Body of pancreas (tissue), 4 donors: ENCODE data around the gene ADARB1. TPM values are rescaled to one million over a fixed set of nuclear protein-coding genes. Genes with fewer than 3 reads are reported as not detected.

Source experiments
- ATAC-seq: fragments of 150-250 bp; one replicate; pipeline ENCODE4 v1.9.1; 2016
- DNase-seq, 4 donors: peaks; one replicate each; pipeline ENCODE4 v3.0.0-alpha.2; 2019
- H3K27ac ChIP-seq, 4 donors: fragments of 200-600 bp; sonication (generic); 1 replicate in 3 of 4; 2 replicates in 1 of 4; pipeline versions ENCODE4 v1.5.1 to v1.6.1; 2016 to 2019; ENCODE audit warnings: mild to moderate bottlenecking in 1 of 4, mixed read lengths in 1 of 4, moderate library complexity in 1 of 4
- H3K27me3 ChIP-seq, 2 donors: fragments of 200-600 bp; sonication (generic); one replicate each; pipeline ENCODE4 v1.6.0; 2016; ENCODE audit warnings: mild to moderate bottlenecking in 1 of 2
- H3K36me3 ChIP-seq, 2 donors: fragments of 200-600 bp; sonication (generic); replicated peaks in 1 of 2; 2 replicates each; pipeline ENCODE4 v1.5.1; 2016; ENCODE audit warnings: low read depth in 2 of 2; ENCODE audit not compliant: insufficient read depth in 1 of 2
- H3K4me1 ChIP-seq: fragments of 200-600 bp; sonication (generic); one replicate; pipeline ENCODE4 v1.6.0; 2016
- H3K4me3 ChIP-seq, 2 donors: fragments of 200-600 bp; sonication (generic); 1 replicate in 1 of 2; 2 replicates in 1 of 2; pipeline ENCODE4 v1.5.1; 2016 to 2019
- H3K9me3 ChIP-seq, 3 donors: fragments of 200-600 bp; sonication (generic); 1 replicate in 2 of 3; 2 replicates in 1 of 3; pipeline ENCODE4 v1.5.1; 2016
- POLR2A ChIP-seq, 3 donors: fragments of 450-650 bp; IDR thresholded peaks; one replicate each; pipeline ENCODE4 v1.6.1; 2016; ENCODE audit warnings: antibody characterized with exemption in 3 of 3, mild to moderate bottlenecking in 2 of 3
- WGBS, 2 donors: methylation state at CpG; one replicate each; pipeline ENCODE4 v1.1.5; 2017; 5-methylcytosine and 5-hydroxymethylcytosine counted together
- intact Hi-C: fragments of 100-400 bp; cut with DNase I; formaldehyde crosslinking; loops from one replicate; pipeline ENCODE4 v1.15.1; 2023
- total RNA-seq, 2 donors: library from RNA; depleted of rRNA; stranded (reverse); fragments of >200 nt; gene quantifications; one replicate each; pipeline ENCODE4 v1.1.0, GENCODE V29; 2016
- TF ChIP-seq, protein P1 (sequence below), 7 experiments: fragments of 450-650 bp in 4 of 7; fragments of 200-600 bp in 3 of 7; sonication (generic) in 3 of 7; IDR thresholded peaks; one replicate each; pipeline ENCODE4 v1.5.1; 2016 to 2019; ENCODE audit warnings: antibody characterized with exemption in 7 of 7

Gene ADARB1
- total RNA-seq, 2 donors from 2014 or later = 11.4 to 11.5 TPM

DNA sequence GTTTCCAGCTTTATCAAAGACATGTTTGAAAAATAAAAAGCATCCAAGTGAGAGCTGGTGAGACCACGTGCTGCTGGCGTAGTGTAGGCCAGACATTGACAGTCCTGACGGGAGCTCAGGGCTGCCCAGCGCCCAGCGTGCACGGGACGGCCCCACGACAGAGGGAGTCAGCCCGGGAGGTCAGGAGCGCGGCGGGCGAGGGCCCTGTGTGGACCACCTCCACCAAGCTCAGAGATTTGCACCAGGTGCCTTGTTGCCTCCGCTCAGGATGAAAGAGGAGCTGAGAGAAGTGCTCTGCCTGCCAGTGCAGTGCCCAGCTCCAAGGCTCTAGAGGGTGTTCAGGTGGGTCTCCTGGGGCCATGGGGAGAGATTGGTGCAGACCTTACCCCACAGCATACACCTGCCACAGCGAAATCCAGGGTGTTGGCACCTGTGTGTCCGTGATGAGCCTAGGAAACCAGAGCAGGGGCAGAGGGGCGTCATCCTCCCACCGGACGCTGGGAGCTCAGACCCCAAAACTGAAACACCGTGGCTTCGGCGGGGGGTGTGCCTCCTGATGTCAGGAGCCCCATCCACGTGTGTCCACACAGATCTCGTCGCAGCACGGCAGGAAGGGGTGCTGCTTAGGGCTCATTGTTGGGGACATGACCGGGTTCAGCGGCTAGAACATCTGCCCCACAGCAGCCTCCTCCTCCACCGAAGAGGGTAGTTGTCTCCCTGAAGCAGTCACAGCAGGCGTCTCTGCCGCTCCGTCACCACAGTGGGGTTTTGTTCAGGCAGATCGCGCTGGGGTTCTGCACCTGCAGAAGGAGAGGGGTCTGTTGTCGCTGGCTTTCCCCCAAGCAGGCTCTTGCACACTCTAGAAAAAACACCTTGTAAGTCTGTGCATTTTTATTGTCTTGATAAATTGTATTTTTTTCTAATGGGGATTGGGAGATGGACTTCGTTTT, 149.1 kb downstream of the ADARB1 start:
- no peaks in the 10 kb centered on the region for H3K4me1 ChIP-seq
- no peaks in the 10 kb centered on the region for H3K9me3 ChIP-seq
- no peak for ATAC-seq
- H3K27ac ChIP-seq = no peak overlapping the region
- no peak for DNase-seq
- intact Hi-C loops = no loop called here
- H3K27me3 ChIP-seq = no peaks in the 10 kb centered on the region
- no peak overlapping the region for H3K4me3 ChIP-seq
- TF ChIP-seq, protein P1, sequence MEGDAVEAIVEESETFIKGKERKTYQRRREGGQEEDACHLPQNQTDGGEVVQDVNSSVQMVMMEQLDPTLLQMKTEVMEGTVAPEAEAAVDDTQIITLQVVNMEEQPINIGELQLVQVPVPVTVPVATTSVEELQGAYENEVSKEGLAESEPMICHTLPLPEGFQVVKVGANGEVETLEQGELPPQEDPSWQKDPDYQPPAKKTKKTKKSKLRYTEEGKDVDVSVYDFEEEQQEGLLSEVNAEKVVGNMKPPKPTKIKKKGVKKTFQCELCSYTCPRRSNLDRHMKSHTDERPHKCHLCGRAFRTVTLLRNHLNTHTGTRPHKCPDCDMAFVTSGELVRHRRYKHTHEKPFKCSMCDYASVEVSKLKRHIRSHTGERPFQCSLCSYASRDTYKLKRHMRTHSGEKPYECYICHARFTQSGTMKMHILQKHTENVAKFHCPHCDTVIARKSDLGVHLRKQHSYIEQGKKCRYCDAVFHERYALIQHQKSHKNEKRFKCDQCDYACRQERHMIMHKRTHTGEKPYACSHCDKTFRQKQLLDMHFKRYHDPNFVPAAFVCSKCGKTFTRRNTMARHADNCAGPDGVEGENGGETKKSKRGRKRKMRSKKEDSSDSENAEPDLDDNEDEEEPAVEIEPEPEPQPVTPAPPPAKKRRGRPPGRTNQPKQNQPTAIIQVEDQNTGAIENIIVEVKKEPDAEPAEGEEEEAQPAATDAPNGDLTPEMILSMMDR (IDR thresholded peaks at IDR 0.05) = no peak
- no peak for TF ChIP-seq POLR2A (IDR thresholded peaks at IDR 0.05)
- H3K36me3 ChIP-seq = no peaks in the 10 kb centered on the region
- 86 to 91% methylated on average over 28 to 31 of the region's 36 CpGs for WGBS, 2 donors

- intact Hi-C loops = no loop called here
- H3K4me1 ChIP-seq = no peaks in the 10 kb centered on the region
- ATAC-seq (peak; percentile 35), DNase-seq (no peak)
- 83 to 84% methylated on average over 23 to 24 of the region's 24 CpGs for WGBS, 2 donors
- H3K4me3 ChIP-seq = no peak overlapping the region
- no peaks in the 10 kb centered on the region for H3K36me3 ChIP-seq
- no peak for TF ChIP-seq POLR2A (IDR thresholded peaks at IDR 0.05)
- TF ChIP-seq, protein P1 (IDR thresholded peaks at IDR 0.05) = no peak
- no peak overlapping the region for H3K27ac ChIP-seq
- no peaks in the 10 kb centered on the region for H3K9me3 ChIP-seq
- H3K27me3 ChIP-seq = no peaks in the 10 kb centered on the region
Measured at GRCh38 chr21:45224189-45224938, 150.0 kb downstream of the ADARB1 start.

- Histone ChIP-seq H3K27ac (no peak overlapping the region), H3K9me3 (no peaks in the 10 kb centered on the region), H3K4me1 (no peaks in the 10 kb centered on the region), H3K36me3 (no peaks in the 10 kb centered on the region), H3K27me3 (no peaks in the 10 kb centered on the region), H3K4me3 (no peak overlapping the region)
- TF ChIP-seq, protein P1 (IDR thresholded peaks at IDR 0.05) = no peak
- no peak for TF ChIP-seq POLR2A (IDR thresholded peaks at IDR 0.05)
- DNase-seq = no peak
- intact Hi-C loops = no loop called here
- ATAC-seq = no peak
- 87% methylated on average over 11 of the region's 11 CpGs for WGBS, 2 donors
Measured at GRCh38 chr21:45225041-45225740, 150.8 kb downstream of the ADARB1 start.

DNA sequence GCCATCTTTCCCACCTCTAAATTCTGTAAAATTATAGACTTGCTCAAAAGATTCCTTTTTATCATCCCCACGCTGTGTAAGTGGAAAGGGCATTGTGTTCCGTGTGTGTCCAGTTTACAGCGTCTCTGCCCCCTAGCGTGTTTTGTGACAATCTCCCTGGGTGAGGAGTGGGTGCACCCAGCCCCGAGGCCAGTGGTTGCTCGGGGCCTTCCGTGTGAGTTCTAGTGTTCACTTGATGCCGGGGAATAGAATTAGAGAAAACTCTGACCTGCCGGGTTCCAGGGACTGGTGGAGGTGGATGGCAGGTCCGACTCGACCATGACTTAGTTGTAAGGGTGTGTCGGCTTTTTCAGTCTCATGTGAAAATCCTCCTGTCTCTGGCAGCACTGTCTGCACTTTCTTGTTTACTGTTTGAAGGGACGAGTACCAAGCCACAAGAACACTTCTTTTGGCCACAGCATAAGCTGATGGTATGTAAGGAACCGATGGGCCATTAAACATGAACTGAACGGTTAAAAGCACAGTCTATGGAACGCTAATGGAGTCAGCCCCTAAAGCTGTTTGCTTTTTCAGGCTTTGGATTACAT, 151.5 kb downstream of the ADARB1 start:
- H3K36me3 ChIP-seq = no peaks in the 10 kb centered on the region
- no peak overlapping the region for H3K27ac ChIP-seq
- H3K9me3 ChIP-seq = no peaks in the 10 kb centered on the region
- ATAC-seq (no peak), DNase-seq (no peak)
- H3K4me1 ChIP-seq = no peaks in the 10 kb centered on the region
- H3K27me3 ChIP-seq = no peaks in the 10 kb centered on the region
- no peak overlapping the region for H3K4me3 ChIP-seq
- intact Hi-C loops = no loop called here
- TF ChIP-seq POLR2A (IDR thresholded peaks at IDR 0.05) = no peak
- TF ChIP-seq, protein P1 (IDR thresholded peaks at IDR 0.05) = no peak
- 78 to 87% methylated on average over 16 of the region's 16 CpGs for WGBS, 2 donors
